HepG2 (cell line): ENCODE data around the gene SHTN1. TPM values are rescaled to one million over a fixed set of nuclear protein-coding genes. Genes with fewer than 3 reads are reported as not detected.

Experiments used
- FOXK2 ChIP-seq: fragments of 450-650 bp; IDR thresholded peaks from 2 replicates; pipeline ENCODE4 v1.6.1; 2016
- HMG20B ChIP-seq: conservative IDR thresholded peaks from 2 replicates; pipeline ENCODE4 v1.6.1; 2016; ENCODE audit warnings: missing genetic modification reagents, missing compliant biosample characterization
- MBD4 ChIP-seq: IDR thresholded peaks from 2 replicates; pipeline ENCODE4 v1.6.1; 2012; ENCODE audit warnings: low read length, inconsistent platforms, borderline replicate concordance
- MTERF4 ChIP-seq: sonication (generic); formaldehyde crosslinking; IDR thresholded peaks from 2 replicates; pipeline ENCODE4 v1.8.0; 2023; ENCODE audit warnings: mild to moderate bottlenecking, missing genetic modification reagents
- MXI1 ChIP-seq: IDR thresholded peaks from 3 replicates; pipeline ENCODE4 v1.6.1; 2012; ENCODE audit warnings: low read depth, low read length, inconsistent platforms, borderline replicate concordance
- RAD51 ChIP-seq: fragments of 450-650 bp; IDR thresholded peaks from 2 replicates; pipeline ENCODE4 v1.6.1; 2016; ENCODE audit warnings: borderline replicate concordance
- SIX1 ChIP-seq: sonication (generic); formaldehyde crosslinking; IDR thresholded peaks from 2 replicates; pipeline ENCODE4 v1.4.0; 2020; ENCODE audit warnings: missing genetic modification reagents, borderline replicate concordance
- TAF15 ChIP-seq: fragments of 200-400 bp; formaldehyde crosslinking; IDR thresholded peaks from one replicate; pipeline ENCODE4 v1.6.1; 2018; ENCODE audit warnings: mild to moderate bottlenecking, low read depth, low read length; ENCODE audit not compliant: poor library complexity, severe bottlenecking
- WIZ ChIP-seq: sonication (generic); formaldehyde crosslinking; IDR thresholded peaks from 2 replicates; pipeline ENCODE4 v1.5.1; 2020; ENCODE audit warnings: mild to moderate bottlenecking, missing genetic modification reagents
- ZBTB34 ChIP-seq: sonication (generic); formaldehyde crosslinking; IDR thresholded peaks from 2 replicates; pipeline ENCODE4 v1.8.0; 2022; ENCODE audit warnings: mild to moderate bottlenecking, missing genetic modification reagents
- ZNF3 ChIP-seq: IDR thresholded peaks from 2 replicates; pipeline ENCODE4 v1.7.0; 2017; ENCODE audit warnings: inconsistent platforms
- ZNF468 ChIP-seq: sonication (generic); formaldehyde crosslinking; IDR thresholded peaks from 2 replicates; pipeline ENCODE4 v1.8.0; 2022; ENCODE audit warnings: mild to moderate bottlenecking, moderate library complexity, missing genetic modification reagents
- ZNF672 ChIP-seq: sonication (generic); formaldehyde crosslinking; IDR thresholded peaks from 2 replicates; pipeline ENCODE4 v1.8.1; 2022; ENCODE audit warnings: missing genetic modification reagents
- polyA plus RNA-seq, 8 experiments: library from polyadenylated mRNA; depleted of rRNA in 3 of 8; stranded (reverse) in 7 of 8; unstranded in 1 of 8; fragments of >200 nt; fragmentation: Illumina TruSeq in 4 of 8; extraction: Trizol in 4 of 8; gene quantifications; 2 replicates each; pipeline versions ENCODE4 v1.2.1 to v1.2.3, GENCODE V29; 2011 to 2016; ENCODE audit warnings: low read depth in 4 of 8, missing spikeins in 1 of 8, mixed read lengths in 1 of 8; ENCODE audit not compliant: insufficient read depth in 1 of 8
- total RNA-seq, 5 experiments: library from RNA; depleted of rRNA; stranded (reverse); fragments of >200 nt; fragmentation: Illumina TruSeq; extraction: Trizol; gene quantifications; 2 replicates each; pipeline ENCODE4 v1.2.3, GENCODE V29; 2016; ENCODE audit warnings: low read depth in 1 of 5
- TF ChIP-seq, protein P1 (sequence below): sonication (generic); formaldehyde crosslinking; conservative IDR thresholded peaks from 2 replicates; pipeline ENCODE4 v1.8.1; 2023; ENCODE audit warnings: missing genetic modification reagents
- TF ChIP-seq, protein P2 (sequence below): sonication (generic); formaldehyde crosslinking; IDR thresholded peaks from 2 replicates; pipeline ENCODE4 v1.8.1; 2022; ENCODE audit warnings: low read depth, mild to moderate bottlenecking, missing genetic modification reagents

SHTN1 gene
- total and polyA plus RNA-seq, 2 of the 13 experiments (the other 11 are each of a cell fraction or from before 2014, with no cell fraction given) = 11.3 to 15.6 TPM

DNA sequence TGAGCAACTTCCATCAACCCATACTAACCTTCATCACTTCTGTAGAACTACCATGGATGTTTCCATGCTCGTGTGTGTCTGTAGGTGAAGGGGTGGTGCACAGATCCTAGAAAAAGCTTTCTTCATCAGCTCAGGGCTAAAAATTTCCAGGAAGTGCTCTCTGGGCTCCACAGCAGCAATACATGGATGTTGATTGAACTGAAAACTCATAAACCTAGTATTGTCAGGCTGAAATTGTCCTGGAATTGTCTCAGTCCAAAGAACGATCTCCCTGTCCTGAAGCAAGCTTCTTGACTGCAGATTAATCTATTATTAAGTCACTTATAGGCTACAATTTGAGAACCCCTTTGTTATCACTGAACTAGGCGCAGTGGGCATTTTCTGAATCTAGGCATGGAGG lies 115.9 kb downstream of the SHTN1 start (continued):
- TF ChIP-seq, protein P1, sequence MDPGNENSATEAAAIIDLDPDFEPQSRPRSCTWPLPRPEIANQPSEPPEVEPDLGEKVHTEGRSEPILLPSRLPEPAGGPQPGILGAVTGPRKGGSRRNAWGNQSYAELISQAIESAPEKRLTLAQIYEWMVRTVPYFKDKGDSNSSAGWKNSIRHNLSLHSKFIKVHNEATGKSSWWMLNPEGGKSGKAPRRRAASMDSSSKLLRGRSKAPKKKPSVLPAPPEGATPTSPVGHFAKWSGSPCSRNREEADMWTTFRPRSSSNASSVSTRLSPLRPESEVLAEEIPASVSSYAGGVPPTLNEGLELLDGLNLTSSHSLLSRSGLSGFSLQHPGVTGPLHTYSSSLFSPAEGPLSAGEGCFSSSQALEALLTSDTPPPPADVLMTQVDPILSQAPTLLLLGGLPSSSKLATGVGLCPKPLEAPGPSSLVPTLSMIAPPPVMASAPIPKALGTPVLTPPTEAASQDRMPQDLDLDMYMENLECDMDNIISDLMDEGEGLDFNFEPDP (CRISPR knock-in tag) = no peak
- TF ChIP-seq MXI1 (no peak), ZNF468 (CRISPR knock-in tag) (no peak), HMG20B (CRISPR knock-in tag) (no peak), FOXK2 (no peak), TAF15 (no peak), ZBTB34 (CRISPR knock-in tag) (no peak), ZNF672 (CRISPR knock-in tag) (no peak), RAD51 (no peak), SIX1 (CRISPR knock-in tag) (no peak), MBD4 (no peak), WIZ (no peak), ZNF3 (CRISPR knock-in tag) (no peak), MTERF4 (CRISPR knock-in tag) (no peak)
- TF ChIP-seq, protein P2, sequence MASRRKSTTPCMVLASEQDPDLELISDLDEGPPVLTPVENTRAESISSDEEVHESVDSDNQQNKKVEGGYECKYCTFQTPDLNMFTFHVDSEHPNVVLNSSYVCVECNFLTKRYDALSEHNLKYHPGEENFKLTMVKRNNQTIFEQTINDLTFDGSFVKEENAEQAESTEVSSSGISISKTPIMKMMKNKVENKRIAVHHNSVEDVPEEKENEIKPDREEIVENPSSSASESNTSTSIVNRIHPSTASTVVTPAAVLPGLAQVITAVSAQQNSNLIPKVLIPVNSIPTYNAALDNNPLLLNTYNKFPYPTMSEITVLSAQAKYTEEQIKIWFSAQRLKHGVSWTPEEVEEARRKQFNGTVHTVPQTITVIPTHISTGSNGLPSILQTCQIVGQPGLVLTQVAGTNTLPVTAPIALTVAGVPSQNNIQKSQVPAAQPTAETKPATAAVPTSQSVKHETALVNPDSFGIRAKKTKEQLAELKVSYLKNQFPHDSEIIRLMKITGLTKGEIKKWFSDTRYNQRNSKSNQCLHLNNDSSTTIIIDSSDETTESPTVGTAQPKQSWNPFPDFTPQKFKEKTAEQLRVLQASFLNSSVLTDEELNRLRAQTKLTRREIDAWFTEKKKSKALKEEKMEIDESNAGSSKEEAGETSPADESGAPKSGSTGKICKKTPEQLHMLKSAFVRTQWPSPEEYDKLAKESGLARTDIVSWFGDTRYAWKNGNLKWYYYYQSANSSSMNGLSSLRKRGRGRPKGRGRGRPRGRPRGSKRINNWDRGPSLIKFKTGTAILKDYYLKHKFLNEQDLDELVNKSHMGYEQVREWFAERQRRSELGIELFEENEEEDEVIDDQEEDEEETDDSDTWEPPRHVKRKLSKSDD = no peak
